Esophagus muscularis mucosa (tissue), 4 donors: Measurements from ENCODE around the gene C13orf42.

Experiments
- CTCF ChIP-seq, 3 experiments: fragments of 200-600 bp in 2 of 3; fragments of 450-650 bp in 1 of 3; sonication (generic) in 2 of 3; IDR thresholded peaks; one replicate each; pipeline ENCODE4 v1.5.1; 2017 to 2019; ENCODE audit warnings: antibody characterized with exemption in 3 of 3, mild to moderate bottlenecking in 2 of 3, moderate library complexity in 1 of 3
- EP300 ChIP-seq: sonication (generic); formaldehyde crosslinking; IDR thresholded peaks from one replicate; pipeline ENCODE4 v1.6.1; 2017; ENCODE audit warnings: antibody characterized with exemption
- POLR2A ChIP-seq: fragments of 450-650 bp; IDR thresholded peaks from one replicate; pipeline ENCODE4 v1.6.1; 2017; ENCODE audit warnings: antibody characterized with exemption, moderate library complexity, mild to moderate bottlenecking, low read depth
- POLR2AphosphoS5 ChIP-seq, 2 donors: sonication (generic); formaldehyde crosslinking; IDR thresholded peaks; one replicate each; pipeline ENCODE4 v1.6.1; 2017; ENCODE audit warnings: antibody characterized with exemption in 2 of 2

DNA sequence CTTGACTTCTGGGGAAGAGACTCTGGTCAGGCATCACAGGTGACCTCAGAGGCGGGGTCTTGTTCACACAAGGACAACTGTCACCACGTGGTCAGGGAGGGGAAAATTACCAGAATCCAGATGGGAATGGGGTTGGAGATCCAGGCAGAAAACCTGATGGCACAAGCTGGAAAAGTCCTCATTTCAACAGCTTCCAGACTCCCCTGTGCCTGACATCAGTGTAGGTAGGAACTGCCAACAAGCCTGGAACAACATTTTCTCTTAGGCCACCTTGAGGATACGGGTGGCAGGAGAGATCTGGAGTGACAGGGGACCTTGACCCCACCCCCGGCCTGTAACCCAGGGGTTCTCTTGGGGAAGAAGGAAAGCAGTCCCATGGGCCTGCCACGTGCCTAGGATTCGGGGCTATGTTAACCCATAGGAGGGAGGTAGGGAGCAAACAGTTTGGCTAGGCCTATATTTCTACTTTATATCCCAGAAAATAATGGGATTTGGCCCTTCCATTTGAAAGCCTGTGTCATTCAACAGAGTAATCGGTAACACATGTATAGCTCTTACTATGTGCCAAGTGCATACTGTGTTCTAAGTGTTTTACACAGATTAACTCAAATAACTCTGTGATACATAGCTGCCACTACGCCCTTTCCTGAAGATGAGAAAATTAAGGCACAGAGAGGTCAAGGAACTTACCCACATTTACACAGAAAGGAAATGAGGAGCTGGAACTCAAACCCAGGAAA, 44.9 kb upstream of the C13orf42 start:
- no peak for TF ChIP-seq CTCF (IDR thresholded peaks at IDR 0.05)
- TF ChIP-seq POLR2AphosphoS5 (IDR thresholded peaks at IDR 0.05), result no peak
- no peak for TF ChIP-seq POLR2A
- TF ChIP-seq EP300, result no peak
